HFF-Myc (cell line): Measurements from ENCODE around the gene KCNAB1.

Experiments used
- DNase-seq: peaks from one replicate; pipeline ENCODE4 v3.0.0-alpha.2; 2011; ENCODE audit warnings: low read depth; ENCODE audit errors: extremely low read depth
- H3K4me3 ChIP-seq: replicated peaks from 2 replicates; pipeline ENCODE4 v1.5.1; 2011; ENCODE audit warnings: low read depth, mild to moderate bottlenecking, control low read depth, low read length
- CTCF ChIP-seq: IDR thresholded peaks from 2 replicates; pipeline ENCODE4 v1.5.1; 2012; ENCODE audit warnings: mild to moderate bottlenecking, low read depth, low read length, control low read depth; ENCODE audit errors: missing control alignments

KCNAB1 gene

GRCh38 chr3:156577736-156578135 is 457.4 kb downstream of the KCNAB1 start:
- DNase-seq: no peak
- no peak overlapping the region for H3K4me3 ChIP-seq
- no peak for TF ChIP-seq CTCF

GRCh38 chr3:156579427-156579851 is 459.1 kb downstream of the KCNAB1 start:
- no peak overlapping the region for H3K4me3 ChIP-seq
- DNase-seq: no peak
- no peak for TF ChIP-seq CTCF

- no peak overlapping the region for H3K4me3 ChIP-seq
- no peak for DNase-seq
- no peak for TF ChIP-seq CTCF
Observed at GRCh38 chr3:156581033-156581432, 460.7 kb downstream of the KCNAB1 start.

GRCh38 chr3:156581954-156582353 is 461.6 kb downstream of the KCNAB1 start:
- no peak overlapping the region for H3K4me3 ChIP-seq
- no peak for TF ChIP-seq CTCF
- DNase-seq: no peak

- no peak for DNase-seq
- H3K4me3 ChIP-seq: no peak overlapping the region
- no peak for TF ChIP-seq CTCF
Observed at GRCh38 chr3:156582532-156583183, 462.3 kb downstream of the KCNAB1 start.

- no peak for TF ChIP-seq CTCF
- no peak for DNase-seq
- no peak overlapping the region for H3K4me3 ChIP-seq
Observed at GRCh38 chr3:156583469-156583868, 463.1 kb downstream of the KCNAB1 start.
